A549 (cell line): ENCODE measurements around the gene ARHGAP40. TPM values are rescaled to one million over a fixed set of nuclear protein-coding genes. Genes with fewer than 3 reads are reported as not detected.
A peak's percentile ranks its signal among the peaks of the same experiment; 100 is the strongest.

Source experiments
- ATAC-seq, 2 experiments: fragments of 200-7000 bp in 1 of 2; fragments of >200 bp in 1 of 2; cut with Nextera tagmentation in 1 of 2; cut with Tn5 transposase in 1 of 2; 3 replicates each; pipeline versions ENCODE4 v1.8.0 to v1.9.1; 2018 to 2020; ENCODE audit warnings: mild to moderate bottlenecking in 1 of 2, moderate library complexity in 1 of 2
- CTCF ChIA-PET: fragments of 300-600 bp; sonication (Branson Sonifier 250); formaldehyde crosslinking; extraction: SDS; loops from one replicate; lab custom pipeline; 2021; ENCODE audit warnings: antibody characterized with exemption, inconsistent platforms; lab: Yijun Ruan, JAX
- POLR2A ChIA-PET: fragments of 350-600 bp; formaldehyde crosslinking; extraction: SDS; loops from one replicate; lab custom pipeline; 2021; ENCODE audit warnings: antibody characterized with exemption, inconsistent platforms; lab: Yijun Ruan, JAX
- DNase-seq, 2 experiments: peaks; one replicate each; pipeline versions ENCODE4 v3.0.0 to v3.0.0-alpha.2; 2011 to 2016; ENCODE audit warnings: low read depth in 1 of 2, low spot score in 1 of 2
- FAIRE-seq: peaks from 2 replicates; lab custom pipeline; 2011; peaks lifted over from hg19 to GRCh38; lab: Jason Lieb, UNC
- H3K27ac ChIP-seq, 2 experiments: fragments of >200 bp; sonication (Bioruptor Twin); formaldehyde crosslinking; 3 replicates each; pipeline ENCODE4 v1.5.1; 2016 to 2017
- H3K4me1 ChIP-seq: fragments of >200 bp; sonication (Bioruptor Twin); formaldehyde crosslinking; 3 replicates; pipeline ENCODE4 v1.6.1; 2016
- H3K4me2 ChIP-seq: fragments of >200 bp; sonication (Bioruptor Twin); formaldehyde crosslinking; 3 replicates; pipeline ENCODE4 v1.6.1; 2016
- H3K4me3 ChIP-seq: fragments of >200 bp; sonication (Bioruptor Twin); formaldehyde crosslinking; 3 replicates; pipeline ENCODE4 v1.5.1; 2016
- H3K9me3 ChIP-seq: fragments of >200 bp; sonication (Bioruptor Twin); formaldehyde crosslinking; 3 replicates; pipeline ENCODE4 v1.6.1; 2016
- CBX2 ChIP-seq: fragments of 200-600 bp; sonication (generic); IDR thresholded peaks from 2 replicates; pipeline ENCODE4 v1.6.1; 2016; ENCODE audit warnings: low read depth, mild to moderate bottlenecking, borderline replicate concordance
- CEBPB ChIP-seq, 2 experiments: fragments of >200 bp in 1 of 2; sonication (Bioruptor Twin) in 1 of 2; formaldehyde crosslinking in 1 of 2; IDR thresholded peaks; 2 replicates each; pipeline ENCODE4 v1.6.1; 2012 to 2016
- CHD2 ChIP-seq: fragments of 150-350 bp; IDR thresholded peaks from 2 replicates; pipeline ENCODE4 v1.6.1; 2014; ENCODE audit warnings: low read length; ENCODE audit not compliant: partially characterized antibody
- CHD4 ChIP-seq: fragments of 200-600 bp; sonication (generic); IDR thresholded peaks from 2 replicates; pipeline ENCODE4 v1.6.1; 2016; ENCODE audit warnings: antibody characterized with exemption, mild to moderate bottlenecking, borderline replicate concordance
- E2F6 ChIP-seq: IDR thresholded peaks from 2 replicates; pipeline ENCODE4 v1.6.1; 2012; ENCODE audit warnings: low read depth, borderline replicate concordance
- ELK1 ChIP-seq: fragments of 150-350 bp; IDR thresholded peaks from 2 replicates; pipeline ENCODE4 v1.6.1; 2014; ENCODE audit warnings: low read depth, mild to moderate bottlenecking, low read length
- ESRRA ChIP-seq: fragments of 150-350 bp; IDR thresholded peaks from 2 replicates; pipeline ENCODE4 v1.6.1; 2014; ENCODE audit warnings: mild to moderate bottlenecking, low read length, borderline replicate concordance
- FOSL2 ChIP-seq, 2 experiments: fragments of 450-650 bp in 1 of 2; fragments of >200 bp in 1 of 2; sonication (Bioruptor Twin) in 1 of 2; formaldehyde crosslinking; IDR thresholded peaks; 2 replicates each; pipeline versions ENCODE4 v1.5.0 to v1.6.1; 2016 to 2020; ENCODE audit warnings: mild to moderate bottlenecking in 1 of 2, moderate library complexity in 1 of 2
- FOXS1 ChIP-seq: fragments of 250-450 bp; sonication (Bioruptor Pico); IDR thresholded peaks from 2 replicates; pipeline ENCODE4 v1.5.0; 2020; ENCODE audit warnings: mild to moderate bottlenecking, moderate library complexity
- HOXA7 ChIP-seq: fragments of 250-450 bp; sonication (Bioruptor Pico); IDR thresholded peaks from 2 replicates; pipeline ENCODE4 v1.5.0; 2020; ENCODE audit warnings: mild to moderate bottlenecking, moderate library complexity
- JUNB ChIP-seq: fragments of >200 bp; sonication (Bioruptor Twin); formaldehyde crosslinking; IDR thresholded peaks from 2 replicates; pipeline ENCODE4 v1.6.1; 2016
- KDM5A ChIP-seq: fragments of 200-600 bp; sonication (generic); IDR thresholded peaks from 2 replicates; pipeline ENCODE4 v1.6.1; 2016; ENCODE audit warnings: antibody characterized with exemption, mild to moderate bottlenecking
- PHF8 ChIP-seq: fragments of 200-600 bp; sonication (generic); IDR thresholded peaks from 2 replicates; pipeline ENCODE4 v1.6.1; 2016; ENCODE audit warnings: low read depth, mild to moderate bottlenecking, antibody characterized with exemption, moderate library complexity, borderline replicate concordance
- POLR2AphosphoS2 ChIP-seq: conservative IDR thresholded peaks from 2 replicates; pipeline ENCODE4 v1.6.1; 2012; ENCODE audit warnings: low read length, improper control_type of control experiment, inconsistent platforms
- RAD21 ChIP-seq, 2 experiments: fragments of >200 bp in 1 of 2; sonication (Bioruptor Twin) in 1 of 2; formaldehyde crosslinking in 1 of 2; IDR thresholded peaks in 1 of 2; conservative IDR thresholded peaks in 1 of 2; 2 replicates in 1 of 2; 3 replicates in 1 of 2; pipeline ENCODE4 v1.6.1; 2012 to 2018; ENCODE audit warnings: inconsistent platforms in 1 of 2
- RCOR1 ChIP-seq: fragments of 150-350 bp; IDR thresholded peaks from 2 replicates; pipeline ENCODE4 v1.6.1; 2014; ENCODE audit warnings: antibody characterized with exemption, low read length, low read depth
- REST ChIP-seq: fragments of 200-600 bp; sonication (generic); IDR thresholded peaks from 2 replicates; pipeline ENCODE4 v1.6.1; 2016; ENCODE audit warnings: antibody characterized with exemption, mild to moderate bottlenecking, moderate library complexity
- RNF2 ChIP-seq: fragments of 200-600 bp; sonication (generic); IDR thresholded peaks from 2 replicates; pipeline ENCODE4 v1.6.1; 2016; ENCODE audit warnings: low read depth, mild to moderate bottlenecking, antibody characterized with exemption, moderate library complexity, borderline replicate concordance
- SREBF2 ChIP-seq: fragments of 450-650 bp; IDR thresholded peaks from 2 replicates; pipeline ENCODE4 v1.6.1; 2014; ENCODE audit warnings: mild to moderate bottlenecking, moderate library complexity
- TFCP2L1 ChIP-seq: fragments of 250-450 bp; sonication (Bioruptor Pico); IDR thresholded peaks from 2 replicates; pipeline ENCODE4 v1.5.0; 2021; ENCODE audit warnings: mild to moderate bottlenecking
- ZC3H11A ChIP-seq: fragments of 450-650 bp; IDR thresholded peaks from 2 replicates; pipeline ENCODE4 v1.6.1; 2014; ENCODE audit warnings: antibody characterized with exemption, mild to moderate bottlenecking
- ZFP36 ChIP-seq: fragments of 450-650 bp; IDR thresholded peaks from 2 replicates; pipeline ENCODE4 v1.6.1; 2014; ENCODE audit warnings: borderline replicate concordance; ENCODE audit not compliant: partially characterized antibody
- WGBS: methylation state at CpG from one replicate; pipeline ENCODE4 v1.1.6; 2017; ENCODE audit errors: missing lambda C conversion rate; 5-methylcytosine and 5-hydroxymethylcytosine counted together
- polyA plus RNA-seq, 4 experiments: library from polyadenylated mRNA; depleted of rRNA in 3 of 4; stranded (reverse); fragments of >200 nt; fragmentation: RNase III in 1 of 4; extraction: RNeasy Plus Mini Kit Qiagen cat#74134 plus additional on column Dnase treatment in 1 of 4; gene quantifications; 2 replicates in 3 of 4; 3 replicates in 1 of 4; pipeline ENCODE4 v1.2.3, GENCODE V29; 2011 to 2017

The ARHGAP40 gene
- polyA plus RNA-seq, 2 of the 4 experiments (the other 2 are of a cell fraction) = not detected

GRCh38 chr20:38692436-38693411, 91.1 kb downstream of the ARHGAP40 start:
- DNase-seq (peak in 1 of 2 experiments; percentile 57), FAIRE-seq (no peak), ATAC-seq (peak; percentile 50 to 76; a peak in 3 of 6 replicates)
- POLR2A ChIA-PET = no interaction called here
- TF ChIP-seq REST = peak; percentile 98
- TF ChIP-seq FOXS1 (CRISPR knock-in tag) = 0 out of 2 replicates have a peak, but pooled peaks have one; percentile 38
- TF ChIP-seq RCOR1 = no peak
- Histone ChIP-seq H3K9me3 (no peaks in the 10 kb centered on the region), H3K4me2 (no peak overlapping the region), H3K27ac (no peak overlapping the region), H3K4me3 (no peak overlapping the region), H3K4me1 (no peaks in the 10 kb centered on the region)
- CTCF ChIA-PET = interaction anchor here (0.6 to 1.9 kb wide), 7 partner anchors 13 to 98 kb away, joined by 3 to 6 read pairs (median 4); no protein-coding TSS in a partner anchor
- 15% methylated on average over 12 of the region's 13 CpGs for WGBS

GRCh38 chr20:38697306-38697705, 95.7 kb downstream of the ARHGAP40 start:
- ATAC-seq = no peak
- 27% methylated on average over 9 of the region's 9 CpGs for WGBS
- no peak for TF ChIP-seq CEBPB (IDR thresholded peaks at IDR 0.05)
- TF ChIP-seq PHF8 = no peak
- TF ChIP-seq RNF2 = no peak
- no peak for TF ChIP-seq FOSL2 (IDR thresholded peaks at IDR 0.05)
- TF ChIP-seq FOSL2 (CRISPR knock-in tag; IDR thresholded peaks at IDR 0.05) = no peak
- TF ChIP-seq HOXA7 (CRISPR knock-in tag) = no peak
- no peak for TF ChIP-seq CBX2
- TF ChIP-seq ESRRA = no peak
- no peak for TF ChIP-seq TFCP2L1 (CRISPR knock-in tag)
- no peak for TF ChIP-seq POLR2AphosphoS2
- no peak for TF ChIP-seq RAD21 (conservative IDR thresholded peaks at IDR 0.05 in 1 of 2, IDR thresholded peaks at IDR 0.05 in 1 of 2)

GRCh38 chr20:38698541-38698940, 96.9 kb downstream of the ARHGAP40 start:
- FAIRE-seq (no peak), ATAC-seq (no peak), DNase-seq (no peak)
- Histone ChIP-seq H3K4me1 (no peaks in the 10 kb centered on the region), H3K4me2 (no peak overlapping the region), H3K27ac (no peak overlapping the region), H3K9me3 (no peaks in the 10 kb centered on the region), H3K4me3 (no peak overlapping the region)
- CTCF ChIA-PET = interaction anchor here (0.6 to 1.2 kb wide), 4 partner anchors 34 to 64 kb away, joined by 3 to 4 read pairs (median 4); no protein-coding TSS in a partner anchor
- POLR2A ChIA-PET = no interaction called here
- 34% methylated on average over 15 of the region's 15 CpGs for WGBS
- TF ChIP-seq RCOR1 (no peak), ZFP36 (no peak), CHD4 (no peak), FOSL2 (IDR thresholded peaks at IDR 0.05) (no peak), FOSL2 (CRISPR knock-in tag; IDR thresholded peaks at IDR 0.05) (no peak), ELK1 (no peak), JUNB (no peak), CHD2 (no peak), KDM5A (no peak), E2F6 (no peak), SREBF2 (no peak), ZC3H11A (no peak), CEBPB (IDR thresholded peaks at IDR 0.05) (no peak)

More at GRCh38 chr20:38697306-38697705, 95.7 kb downstream of the ARHGAP40 start:
- no peak overlapping the region for H3K4me2 ChIP-seq
- no peak overlapping the region for H3K27ac ChIP-seq
- no peak for DNase-seq
- no peaks in the 10 kb centered on the region for H3K4me1 ChIP-seq
- no peaks in the 10 kb centered on the region for H3K9me3 ChIP-seq
- H3K4me3 ChIP-seq = no peak overlapping the region
- no peak for FAIRE-seq
- POLR2A ChIA-PET = no interaction called here
- CTCF ChIA-PET = interaction anchor here (0.5 to 1.0 kb wide), 3 partner anchors 35 to 127 kb away, joined by 3 to 4 read pairs (median 3); no protein-coding TSS in a partner anchor
